HCT116 (cell line): ENCODE measurements around the gene SLC25A47. TPM values are rescaled to one million over a fixed set of nuclear protein-coding genes. Genes with fewer than 3 reads are reported as not detected.
A peak's percentile ranks its signal among the peaks of the same experiment; 100 is the strongest.

Experiments used
- ATAC-seq: fragments of 200-7000 bp; cut with Tn5 transposase; 2 replicates; pipeline ENCODE4 v1.9.1; 2020; ENCODE audit warnings: mild to moderate bottlenecking, moderate library complexity
- BruUV-seq: library from RNA; stranded (reverse); fragments of 400-500 nt; replicated peaks from 2 replicates; lab custom pipeline; 2021; lab: Mats Ljungman, UMichigan
- CTCF ChIA-PET: fragments of 300-600 bp; sonication (Branson Sonifier 250); formaldehyde crosslinking; loops from one replicate; lab custom pipeline; 2021; ENCODE audit warnings: antibody characterized with exemption; lab: Charles Lee
- POLR2A ChIA-PET: fragments of 300-600, 350-600 bp; sonication (Branson Sonifier 250); formaldehyde crosslinking; loops from one replicate; lab custom pipeline; 2021; ENCODE audit warnings: antibody characterized with exemption; lab: Charles Lee
- RAD21 ChIA-PET, 2 experiments: fragments of 300-600 bp; sonication (Branson Sonifier 250); formaldehyde crosslinking; loops; one replicate each; lab custom pipeline; 2023; ENCODE audit warnings: low total read pairs in 2 of 2; ENCODE audit not compliant: uncharacterized antibody in 2 of 2, unreplicated experiment in 2 of 2, low non-redundant PET in 1 of 2; lab: Charles Lee
- DNase-seq: peaks from one replicate; pipeline ENCODE4 v3.0.0-alpha.2; 2010; ENCODE audit warnings: low read depth, low spot score
- H2AFZ ChIP-seq: fragments of 200-600 bp; shearing (Covaris generic), sonication (generic); 2 replicates; pipeline ENCODE4 v1.6.1; 2017; ENCODE audit warnings: low read depth, mixed run types, mixed read lengths, antibody characterized with exemption, low read length; ENCODE audit not compliant: poor library complexity, severe bottlenecking
- H3K27ac ChIP-seq: 2 replicates; pipeline ENCODE4 v1.5.1; 2012; ENCODE audit warnings: low read depth, low read length
- H3K27me3 ChIP-seq: fragments of 200-600 bp; sonication (generic); 2 replicates; pipeline ENCODE4 v1.6.1; 2016; ENCODE audit warnings: mixed run types, low read length, mixed read lengths; ENCODE audit not compliant: insufficient read depth
- H3K36me3 ChIP-seq, 2 experiments: fragments of 200-500 bp in 1 of 2; fragments of 200-600 bp in 1 of 2; sonication (Bioruptor generic) in 1 of 2; sonication (generic) in 1 of 2; 2 replicates each; pipeline versions ENCODE4 v1.5.1 to v1.6.1; 2014 to 2016; ENCODE audit warnings: low read length in 2 of 2, inconsistent platforms in 1 of 2, mixed read lengths in 1 of 2, mixed run types in 1 of 2; ENCODE audit not compliant: insufficient read depth in 2 of 2, control insufficient read depth in 1 of 2
- H3K4me1 ChIP-seq, 2 experiments: fragments of 200-600 bp in 1 of 2; sonication (generic) in 1 of 2; 2 replicates each; pipeline versions ENCODE4 v1.5.1 to v1.6.1; 2012 to 2017; ENCODE audit warnings: low read length in 2 of 2, inconsistent platforms in 1 of 2, mild to moderate bottlenecking in 1 of 2, mixed read lengths in 1 of 2, mixed run types in 1 of 2, moderate library complexity in 1 of 2; ENCODE audit not compliant: insufficient read depth in 2 of 2, control insufficient read depth in 1 of 2
- H3K4me2 ChIP-seq: fragments of 200-600 bp; sonication (generic); 2 replicates; pipeline ENCODE4 v1.6.1; 2017; ENCODE audit warnings: mixed run types, low read length, mixed read lengths
- H3K4me3 ChIP-seq, 2 experiments: fragments of 200-600 bp in 1 of 2; sonication (generic) in 1 of 2; replicated peaks in 1 of 2; 2 replicates each; pipeline ENCODE4 v1.5.1; 2011 to 2016; ENCODE audit warnings: low read length in 2 of 2, control low read depth in 1 of 2, low read depth in 1 of 2, mild to moderate bottlenecking in 1 of 2, mixed read lengths in 1 of 2, mixed run types in 1 of 2
- H3K79me2 ChIP-seq: fragments of 200-600 bp; sonication (generic); 2 replicates; pipeline ENCODE4 v1.6.1; 2017; ENCODE audit warnings: mild to moderate bottlenecking, mixed run types, low read length, moderate library complexity, mixed read lengths; ENCODE audit not compliant: insufficient read depth
- H3K9ac ChIP-seq: fragments of 200-600 bp; sonication (generic); 2 replicates; pipeline ENCODE4 v1.6.1; 2016; ENCODE audit warnings: low read length, mixed read lengths
- H3K9me2 ChIP-seq: fragments of 200-600 bp; sonication (generic), shearing (Covaris generic); 2 replicates; pipeline ENCODE4 v1.6.1; 2017; ENCODE audit warnings: mixed run types, mild to moderate bottlenecking, moderate library complexity; ENCODE audit not compliant: insufficient read depth
- H3K9me3 ChIP-seq, 2 experiments: fragments of 200-500 bp in 1 of 2; fragments of 200-600 bp in 1 of 2; sonication (Bioruptor generic) in 1 of 2; sonication (generic) in 1 of 2; 2 replicates each; pipeline ENCODE4 v1.6.1; 2014 to 2017; ENCODE audit warnings: low read length in 2 of 2, mixed read lengths in 2 of 2, inconsistent platforms in 1 of 2, low read depth in 1 of 2, mild to moderate bottlenecking in 1 of 2, mixed run types in 1 of 2, moderate library complexity in 1 of 2; ENCODE audit not compliant: control insufficient read depth in 1 of 2, insufficient read depth in 1 of 2
- H4K20me1 ChIP-seq: fragments of 200-600 bp; sonication (generic), shearing (Covaris generic); 2 replicates; pipeline ENCODE4 v1.6.1; 2017; ENCODE audit warnings: mixed run types, mild to moderate bottlenecking, moderate library complexity; ENCODE audit not compliant: insufficient read depth
- ATF3 ChIP-seq: IDR thresholded peaks from 2 replicates; pipeline ENCODE4 v1.6.1; 2012
- CBX3 ChIP-seq: IDR thresholded peaks from 2 replicates; pipeline ENCODE4 v1.6.1; 2012; ENCODE audit warnings: low read depth
- EGR1 ChIP-seq: IDR thresholded peaks from 2 replicates; pipeline ENCODE4 v1.6.1; 2012; ENCODE audit warnings: low read depth
- EZH2 ChIP-seq: fragments of 200-600 bp; sonication (generic); IDR thresholded peaks from 2 replicates; pipeline ENCODE4 v1.6.1; 2017; ENCODE audit warnings: antibody characterized with exemption, mixed run types
- FOSL1 ChIP-seq: IDR thresholded peaks from 2 replicates; pipeline ENCODE4 v1.6.1; 2012; ENCODE audit warnings: low read depth
- JUND ChIP-seq: IDR thresholded peaks from 2 replicates; pipeline ENCODE4 v1.6.1; 2012
- MAX ChIP-seq: IDR thresholded peaks from 2 replicates; pipeline ENCODE4 v1.6.1; 2012
- POLR2A ChIP-seq: IDR thresholded peaks from 2 replicates; pipeline ENCODE4 v1.7.0; 2011; ENCODE audit warnings: borderline replicate concordance; ENCODE audit not compliant: insufficient read depth, insufficient read length; ENCODE audit errors: extremely low read depth
- POLR2AphosphoS5 ChIP-seq: IDR thresholded peaks from 2 replicates; pipeline ENCODE4 v1.6.1; 2011; ENCODE audit warnings: mild to moderate bottlenecking, low read depth, low read length, moderate library complexity
- SIN3A ChIP-seq: IDR thresholded peaks from 2 replicates; pipeline ENCODE4 v1.6.1; 2012; ENCODE audit warnings: low read depth
- SP1 ChIP-seq: IDR thresholded peaks from 2 replicates; pipeline ENCODE4 v1.6.1; 2012; ENCODE audit warnings: low read depth
- SRF ChIP-seq: IDR thresholded peaks from 2 replicates; pipeline ENCODE4 v1.6.1; 2012; ENCODE audit warnings: low read depth
- YY1 ChIP-seq: IDR thresholded peaks from 2 replicates; pipeline ENCODE4 v1.6.1; 2011; ENCODE audit warnings: low read length, low read depth, moderate library complexity, mild to moderate bottlenecking; ENCODE audit not compliant: insufficient replicate concordance; ENCODE audit errors: extremely low read depth
- ZBTB33 ChIP-seq: IDR thresholded peaks from 2 replicates; pipeline ENCODE4 v1.6.1; 2011; ENCODE audit warnings: mild to moderate bottlenecking, low read length, moderate library complexity; ENCODE audit not compliant: insufficient replicate concordance; ENCODE audit errors: extremely low read depth
- ZFX ChIP-seq: fragments of 450-650 bp; IDR thresholded peaks from 2 replicates; pipeline ENCODE4 v1.6.1; 2017
- intact Hi-C: fragments of 100-400 bp; cut with micrococcal nuclease; formaldehyde crosslinking; loops from 2 replicates; pipeline ENCODE4 v1.10.0; 2022
- total RNA-seq: library from RNA; stranded (reverse); gene quantifications from one replicate; pipeline ENCODE4 v1.2.1, GENCODE V29; 2021; ENCODE audit not compliant: unreplicated experiment

SLC25A47 gene
- total RNA-seq, 1 experiment from 2014 or later = 0.17 TPM

DNA sequence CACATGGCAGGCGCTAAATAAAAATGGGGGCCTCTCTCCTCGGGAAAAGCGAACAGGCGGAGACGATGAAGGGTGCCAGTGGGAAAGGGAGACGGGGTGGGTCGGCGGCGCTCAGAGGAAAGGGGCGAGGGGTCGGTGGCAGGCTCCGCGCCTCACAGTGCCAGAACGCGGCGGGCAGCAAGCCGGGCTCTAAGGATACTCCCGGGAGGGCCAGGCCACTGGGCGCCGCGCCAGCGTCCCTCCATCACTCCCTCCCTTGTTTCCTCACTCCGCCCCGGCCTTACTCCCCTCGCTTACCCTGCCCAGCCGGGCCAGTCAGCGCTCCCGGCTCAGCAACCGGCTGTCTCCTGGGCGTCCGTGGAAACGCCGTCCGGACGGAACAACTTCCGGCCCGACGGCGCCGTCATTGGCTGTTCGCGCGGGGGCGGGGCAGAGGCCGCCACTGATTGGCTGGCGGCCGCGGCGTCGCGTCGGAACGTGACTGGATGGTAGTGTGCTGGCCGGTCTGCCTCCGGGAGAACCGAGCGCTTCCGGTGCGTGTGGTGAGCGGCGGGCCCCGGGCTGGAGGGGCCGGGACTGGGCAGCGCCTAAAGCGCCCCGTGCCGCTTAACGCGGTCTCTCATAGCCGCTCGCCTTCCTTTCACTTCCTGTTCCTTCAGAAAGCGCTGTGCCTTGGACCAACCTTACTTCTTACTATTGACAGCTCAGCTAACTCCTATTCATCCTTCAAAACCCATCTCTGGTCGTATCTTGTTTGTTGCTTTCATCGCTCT is 53.0 kb downstream of the SLC25A47 start, which contains the start of gene WDR25:
Gene WDR25 (plus strand): TSS at position 523 of the 773 bp plus-strand sequence.
- H3K9me2 ChIP-seq = no peaks in the 10 kb centered on the region
- peak within 1 kb of the TSS; percentile 74 for H3K9ac ChIP-seq
- H3K27ac ChIP-seq = peak within 1 kb of the TSS; percentile 71
- H3K27me3 ChIP-seq = no peaks in the 10 kb centered on the region
- intact Hi-C loops = loop anchor here (2.0 to 5.0 kb wide), 2 partner anchors 71 to 89 kb away; no protein-coding TSS in a partner anchor
- CTCF ChIA-PET = no interaction called here
- peak; percentile 91 for TF ChIP-seq EGR1
- peak; percentile 57 for TF ChIP-seq POLR2A
- TF ChIP-seq FOSL1 = no peak
- TF ChIP-seq SP1 = peak; percentile 97
- TF ChIP-seq SIN3A = peak; percentile 96
- 0 out of 2 replicates have a peak, but pooled peaks have one; percentile 42 for TF ChIP-seq SRF
- peak; percentile 70; the same call in 1 of the 2 replicates for TF ChIP-seq CBX3
- TF ChIP-seq EZH2 = no peak
- no peak for TF ChIP-seq ATF3
- peak; percentile 27; the same call in 1 of the 2 replicates for TF ChIP-seq JUND
- peak; percentile 74 for TF ChIP-seq POLR2AphosphoS5
- TF ChIP-seq ZBTB33 = peak; percentile 25
- peak; percentile 21; the same call in 1 of the 2 replicates for TF ChIP-seq ZFX
- peak; percentile 79 for TF ChIP-seq MAX
- no peak for TF ChIP-seq YY1
- no TSS peak for BruUV-seq
- RAD21 ChIA-PET = no interaction called here
- peak; percentile 92 for ATAC-seq
- no peaks in the 10 kb centered on the region for H3K9me3 ChIP-seq
- peak within 1 kb of the TSS; percentile 70 to 75 for H3K4me3 ChIP-seq
- H3K4me1 ChIP-seq = peaks cover 12 to 19% of the 10 kb centered on the region in 2 experiments; a peak in 3 of 4 replicates
- H3K79me2 ChIP-seq = peaks cover 24% of the 10 kb centered on the region
- peak; percentile 83 for DNase-seq
- no peaks in the 10 kb centered on the region for H3K36me3 ChIP-seq
- H2AFZ ChIP-seq = peak within 1 kb of the TSS; percentile 29
- peak within 1 kb of the TSS; percentile 88 for H3K4me2 ChIP-seq
- POLR2A ChIA-PET = no interaction called here
- H4K20me1 ChIP-seq = no peaks in the 10 kb centered on the region
